ENCODE measurements around the gene KATNAL2.

GRCh38 chr18:46886893-46887292 lies 30.5 kb upstream of the KATNAL2 start:
- TF ChIP-seq, protein P1, sequence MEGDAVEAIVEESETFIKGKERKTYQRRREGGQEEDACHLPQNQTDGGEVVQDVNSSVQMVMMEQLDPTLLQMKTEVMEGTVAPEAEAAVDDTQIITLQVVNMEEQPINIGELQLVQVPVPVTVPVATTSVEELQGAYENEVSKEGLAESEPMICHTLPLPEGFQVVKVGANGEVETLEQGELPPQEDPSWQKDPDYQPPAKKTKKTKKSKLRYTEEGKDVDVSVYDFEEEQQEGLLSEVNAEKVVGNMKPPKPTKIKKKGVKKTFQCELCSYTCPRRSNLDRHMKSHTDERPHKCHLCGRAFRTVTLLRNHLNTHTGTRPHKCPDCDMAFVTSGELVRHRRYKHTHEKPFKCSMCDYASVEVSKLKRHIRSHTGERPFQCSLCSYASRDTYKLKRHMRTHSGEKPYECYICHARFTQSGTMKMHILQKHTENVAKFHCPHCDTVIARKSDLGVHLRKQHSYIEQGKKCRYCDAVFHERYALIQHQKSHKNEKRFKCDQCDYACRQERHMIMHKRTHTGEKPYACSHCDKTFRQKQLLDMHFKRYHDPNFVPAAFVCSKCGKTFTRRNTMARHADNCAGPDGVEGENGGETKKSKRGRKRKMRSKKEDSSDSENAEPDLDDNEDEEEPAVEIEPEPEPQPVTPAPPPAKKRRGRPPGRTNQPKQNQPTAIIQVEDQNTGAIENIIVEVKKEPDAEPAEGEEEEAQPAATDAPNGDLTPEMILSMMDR (IDR thresholded peaks at IDR 0.05): no peak
- TF ChIP-seq POLR2A (IDR thresholded peaks at IDR 0.05): no peak
